ENCODE measurements around the gene SLC38A1. TPM values are rescaled to one million over a fixed set of nuclear protein-coding genes. Genes with fewer than 3 reads are reported as not detected.
A peak's percentile ranks its signal among the peaks of the same experiment; 100 is the strongest.

Gene SLC38A1
- polyA plus RNA-seq, 1 of the 3 experiments (the other 2 are of a cell fraction): 20.7 TPM

- TF ChIP-seq JUND (IDR thresholded peaks at IDR 0.05) (no peak), CTCF (IDR thresholded peaks at IDR 0.05) (no peak), RAD21 (IDR thresholded peaks at IDR 0.05; ENCODE audit: low read length) (no peak), YY1 (IDR thresholded peaks at IDR 0.05; ENCODE audit: low read depth) (0 out of 2 replicates have a peak, but pooled peaks have one; percentile 52)
- 81% methylated on average over 21 of the region's 42 CpGs for WGBS (ENCODE audit: low lambda C conversion rate)
- Histone ChIP-seq H3K27me3 (ENCODE audit: insufficient read depth) (no peaks in the 10 kb centered on the region), H3K79me2 (ENCODE audit: insufficient read depth) (peaks cover 38% of the 10 kb centered on the region), H3K9me2 (no peaks in the 10 kb centered on the region), H3K27ac (ENCODE audit: low read depth in 2 of 2, low read length in 1 of 2) (peak overlapping the region in 1 of 2 experiments; percentile 95; a peak in 2 of 4 replicates), H3K4me2 (peak overlapping the region; percentile 85), H3F3A (replicated peaks; ENCODE audit: insufficient read depth) (peaks cover 7% of the 10 kb centered on the region), H3K36me3 (replicated peaks in 1 of 2; ENCODE audit: control insufficient read depth in 1 of 2, insufficient read depth in 2 of 2, low read length in 1 of 2) (no peaks in the 10 kb centered on the region), H3K9ac (peak overlapping the region; percentile 88), H3K4me3 (ENCODE audit: low read depth in 2 of 2, low read length in 1 of 2) (peak overlapping the region; percentile 63 to 90), H3K4me1 (ENCODE audit: control insufficient read depth in 1 of 2, insufficient read depth in 2 of 2, low read depth in 1 of 2, low read length in 1 of 2) (peaks cover 10 to 19% of the 10 kb centered on the region in 2 experiments; a peak in 3 of 4 replicates), H3K9me3 (no peaks in the 10 kb centered on the region), H4K20me1 (ENCODE audit: insufficient read depth) (peaks cover 18% of the 10 kb centered on the region), H2AFZ (ENCODE audit: low read depth) (peak overlapping the region; percentile 92)
- no peak for DNase-seq
- POLR2A ChIA-PET: interaction anchor here (0.6 to 1.6 kb wide), 9 partner anchors 12 to 404 kb away, joined by 3 to 9 read pairs (median 3); no protein-coding TSS in a partner anchor
- CTCF ChIA-PET: interaction anchor here (0.9 to 5.5 kb wide), 4 partner anchors 33 to 279 kb away, joined by 3 to 28 read pairs (median 4); no protein-coding TSS in a partner anchor
Measured at GRCh38 chr12:46269429-46270241, 792 bp upstream of the SLC38A1 start.

- peaks cover 7% of the 10 kb centered on the region for H3F3A ChIP-seq (replicated peaks; ENCODE audit: insufficient read depth)
- DNase-seq: peak; percentile 60
- peak overlapping the region; percentile 73 to 95 for H3K27ac ChIP-seq (ENCODE audit: low read depth in 2 of 2, low read length in 1 of 2)
- H3K27me3 ChIP-seq (ENCODE audit: insufficient read depth): no peaks in the 10 kb centered on the region
- CTCF ChIA-PET: interaction anchor here (0.9 to 5.5 kb wide), 3 partner anchors 108 to 143 kb away, joined by 3 to 28 read pairs (median 4); no protein-coding TSS in a partner anchor
- H3K4me3 ChIP-seq (ENCODE audit: low read depth in 2 of 2, low read length in 1 of 2): peak overlapping the region; percentile 63 to 90
- peak overlapping the region; percentile 88 for H3K9ac ChIP-seq
- H2AFZ ChIP-seq (ENCODE audit: low read depth): peak overlapping the region; percentile 92
- H3K4me1 ChIP-seq (ENCODE audit: control insufficient read depth in 1 of 2, insufficient read depth in 2 of 2, low read depth in 1 of 2, low read length in 1 of 2): peaks cover 15 to 24% of the 10 kb centered on the region in 2 experiments; a peak in 3 of 4 replicates
- 1% methylated on average over 27 of the region's 48 CpGs for WGBS (ENCODE audit: low lambda C conversion rate)
- peak overlapping the region; percentile 85 for H3K4me2 ChIP-seq
- TF ChIP-seq GATA2 (CRISPR knock-in tag; IDR thresholded peaks at IDR 0.05): no peak
- peak; percentile 20; the same call in 1 of the 2 replicates for TF ChIP-seq MXI1 (IDR thresholded peaks at IDR 0.05; ENCODE audit: low read depth, low read length)
- TF ChIP-seq POLR2AphosphoS5 (IDR thresholded peaks at IDR 0.05; ENCODE audit: low read depth, low read length): no peak
- H3K36me3 ChIP-seq (replicated peaks in 1 of 2; ENCODE audit: control insufficient read depth in 1 of 2, insufficient read depth in 2 of 2, low read length in 1 of 2): no peaks in the 10 kb centered on the region
- peaks cover 54% of the 10 kb centered on the region for H3K79me2 ChIP-seq (ENCODE audit: insufficient read depth)
- no peaks in the 10 kb centered on the region for H3K9me2 ChIP-seq
- POLR2A ChIA-PET: interaction anchor here (0.8 to 1.6 kb wide), 4 partner anchors 53 to 278 kb away, joined by 3 to 9 read pairs (median 4); no protein-coding TSS in a partner anchor
- H3K9me3 ChIP-seq: no peaks in the 10 kb centered on the region
- H4K20me1 ChIP-seq (ENCODE audit: insufficient read depth): peaks cover 31% of the 10 kb centered on the region
Measured at GRCh38 chr12:46267825-46268582, 839 bp downstream of the SLC38A1 start.

Measured in SK-N-SH (cell line).